Measurements from ENCODE around the gene WDR27. TPM values are rescaled to one million over a fixed set of nuclear protein-coding genes. Genes with fewer than 3 reads are reported as not detected.

Gene WDR27
- total RNA-seq, 2 donors from 2014 or later = 17.4 to 43.8 TPM

DNA sequence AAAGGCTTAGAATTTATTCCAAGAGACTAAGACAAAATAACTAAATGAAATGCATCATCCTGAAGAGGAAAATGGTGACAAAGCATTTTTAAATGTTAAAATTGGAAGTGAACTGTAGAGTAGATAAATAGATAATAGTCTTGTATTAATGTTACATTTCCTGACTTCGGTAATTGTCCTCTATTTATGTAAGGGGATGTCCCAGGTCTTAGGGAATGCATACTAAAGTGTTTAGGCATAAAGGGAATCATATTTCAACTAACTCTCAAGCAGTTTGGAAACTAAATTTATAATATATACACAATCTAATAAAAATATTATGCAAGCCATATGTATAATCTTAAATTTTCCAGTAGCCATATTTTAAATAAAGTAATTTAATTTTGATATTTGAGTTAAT, 159.3 kb downstream of the WDR27 start:
- DNase-seq = no peak
- no peaks in the 10 kb centered on the region for H3K27me3 ChIP-seq
- no peaks in the 10 kb centered on the region for H3K9me3 ChIP-seq
- no peak overlapping the region for H3K9ac ChIP-seq (ENCODE audit: low read depth in 2 of 2, low read length in 2 of 2)
- intact Hi-C loops (cut with DNase I) = no loop called here
- no peaks in the 10 kb centered on the region for H3K36me3 ChIP-seq
- H3K4me1 ChIP-seq = no peaks in the 10 kb centered on the region
- H3K4me3 ChIP-seq = no peak overlapping the region
- H3K27ac ChIP-seq = no peak overlapping the region
- TF ChIP-seq, protein P1, sequence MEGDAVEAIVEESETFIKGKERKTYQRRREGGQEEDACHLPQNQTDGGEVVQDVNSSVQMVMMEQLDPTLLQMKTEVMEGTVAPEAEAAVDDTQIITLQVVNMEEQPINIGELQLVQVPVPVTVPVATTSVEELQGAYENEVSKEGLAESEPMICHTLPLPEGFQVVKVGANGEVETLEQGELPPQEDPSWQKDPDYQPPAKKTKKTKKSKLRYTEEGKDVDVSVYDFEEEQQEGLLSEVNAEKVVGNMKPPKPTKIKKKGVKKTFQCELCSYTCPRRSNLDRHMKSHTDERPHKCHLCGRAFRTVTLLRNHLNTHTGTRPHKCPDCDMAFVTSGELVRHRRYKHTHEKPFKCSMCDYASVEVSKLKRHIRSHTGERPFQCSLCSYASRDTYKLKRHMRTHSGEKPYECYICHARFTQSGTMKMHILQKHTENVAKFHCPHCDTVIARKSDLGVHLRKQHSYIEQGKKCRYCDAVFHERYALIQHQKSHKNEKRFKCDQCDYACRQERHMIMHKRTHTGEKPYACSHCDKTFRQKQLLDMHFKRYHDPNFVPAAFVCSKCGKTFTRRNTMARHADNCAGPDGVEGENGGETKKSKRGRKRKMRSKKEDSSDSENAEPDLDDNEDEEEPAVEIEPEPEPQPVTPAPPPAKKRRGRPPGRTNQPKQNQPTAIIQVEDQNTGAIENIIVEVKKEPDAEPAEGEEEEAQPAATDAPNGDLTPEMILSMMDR (IDR thresholded peaks at IDR 0.05) = no peak

DNA sequence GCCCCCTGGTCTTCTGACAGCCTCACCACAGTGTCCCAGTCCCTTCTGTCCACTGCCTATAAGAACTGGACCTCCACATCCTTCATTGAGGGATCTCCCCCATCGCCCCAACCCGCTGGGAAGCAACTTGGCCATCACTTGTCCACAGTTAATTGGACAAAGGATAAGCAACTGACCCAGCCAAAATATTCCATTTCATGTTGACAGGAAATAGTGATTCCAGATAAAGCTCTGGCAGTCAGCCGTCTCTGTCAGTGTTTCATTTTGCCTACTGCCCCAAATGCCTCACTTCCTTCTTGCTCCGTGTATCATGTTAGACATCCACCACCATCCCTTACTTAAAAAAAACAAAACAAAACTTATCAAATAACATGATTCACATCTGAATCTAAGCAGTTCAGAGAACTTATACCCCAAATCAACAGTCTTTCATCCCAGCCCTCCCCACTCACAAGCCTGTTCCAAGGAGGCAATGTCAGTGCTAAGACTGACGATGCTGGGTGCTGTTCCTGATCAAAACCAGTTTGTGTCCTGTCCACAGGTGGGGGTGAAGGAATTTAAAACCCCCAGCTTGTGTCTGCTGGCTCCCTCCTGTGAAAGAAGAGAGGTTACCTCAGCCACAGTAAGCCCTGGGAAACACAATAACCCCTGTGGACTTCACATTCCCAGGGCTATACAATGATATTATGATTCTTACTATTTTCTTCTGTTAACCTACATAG, 162.5 kb downstream of the WDR27 start:
- Histone ChIP-seq H3K27ac (no peak overlapping the region), H3K4me1 (no peaks in the 10 kb centered on the region), H3K9me3 (peaks cover 5% of the 10 kb centered on the region), H3K4me3 (no peak overlapping the region), H3K9ac (ENCODE audit: low read depth in 2 of 2, low read length in 2 of 2) (no peak overlapping the region), H3K27me3 (no peaks in the 10 kb centered on the region), H3K36me3 (no peaks in the 10 kb centered on the region)
- TF ChIP-seq, protein P1 (IDR thresholded peaks at IDR 0.05) = no peak
- intact Hi-C loops (cut with DNase I) = no loop called here
- no peak for DNase-seq

DNA sequence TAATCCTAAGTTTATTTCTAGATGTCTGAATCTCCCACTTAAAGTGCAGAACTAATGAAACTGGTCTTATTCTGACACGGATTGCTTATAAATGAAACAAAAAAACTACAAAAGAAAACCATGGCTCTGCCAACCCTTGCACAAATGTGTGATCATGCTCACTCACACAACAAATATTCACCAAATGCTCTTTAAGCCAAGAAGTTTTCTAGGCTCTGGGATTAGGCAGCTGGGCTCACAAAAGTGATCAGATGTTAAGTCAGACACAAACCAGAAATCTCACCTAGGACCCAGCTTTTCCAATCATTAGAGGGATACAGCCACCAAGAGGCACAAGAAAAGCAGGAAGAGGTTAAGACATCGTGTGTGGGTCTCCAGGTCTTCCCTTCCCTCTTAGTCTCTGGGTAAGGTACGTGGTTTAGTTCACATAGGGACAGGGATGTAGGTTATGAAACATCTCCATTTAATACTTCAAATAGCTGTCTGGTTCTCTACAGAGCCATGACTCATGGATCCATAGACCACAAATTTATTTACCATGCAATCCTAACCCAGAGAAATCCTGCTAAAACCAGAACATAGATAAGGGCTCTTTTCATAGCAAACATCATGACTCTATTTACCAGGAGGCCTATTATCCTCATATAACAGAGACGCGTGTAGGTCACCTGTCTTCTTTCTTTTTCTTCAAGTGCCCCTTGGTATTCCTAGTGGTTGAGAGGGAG, 165.2 kb downstream of the WDR27 start:
- Histone ChIP-seq H3K36me3 (no peaks in the 10 kb centered on the region), H3K9me3 (peaks cover 5% of the 10 kb centered on the region), H3K27me3 (no peaks in the 10 kb centered on the region), H3K4me3 (no peak overlapping the region), H3K27ac (no peak overlapping the region), H3K4me1 (no peaks in the 10 kb centered on the region), H3K9ac (ENCODE audit: low read depth in 2 of 2, low read length in 2 of 2) (no peak overlapping the region)
- TF ChIP-seq, protein P1 (IDR thresholded peaks at IDR 0.05) = no peak
- intact Hi-C loops (cut with DNase I) = no loop called here
- no peak for DNase-seq

DNA sequence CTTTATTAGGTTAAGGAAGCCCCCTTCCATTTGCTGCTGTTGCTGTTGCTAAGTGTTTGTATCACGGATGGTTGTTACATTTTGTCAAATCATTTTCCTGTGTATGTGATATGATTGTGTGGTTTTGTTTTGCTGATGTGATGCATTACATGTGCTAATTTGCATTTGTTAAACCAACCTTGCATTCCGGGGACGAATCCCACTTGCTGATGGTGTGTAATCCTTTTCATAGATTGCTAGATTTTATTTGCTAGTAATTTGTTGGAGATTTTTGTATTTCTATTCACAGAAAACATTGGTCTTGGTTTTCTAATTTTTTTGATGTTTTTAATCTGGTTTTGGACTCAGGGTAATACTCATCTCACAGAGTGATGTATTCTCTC, 167.8 kb downstream of the WDR27 start:
- H3K9ac ChIP-seq (ENCODE audit: low read depth in 2 of 2, low read length in 2 of 2) = no peak overlapping the region
- DNase-seq = no peak

DNA sequence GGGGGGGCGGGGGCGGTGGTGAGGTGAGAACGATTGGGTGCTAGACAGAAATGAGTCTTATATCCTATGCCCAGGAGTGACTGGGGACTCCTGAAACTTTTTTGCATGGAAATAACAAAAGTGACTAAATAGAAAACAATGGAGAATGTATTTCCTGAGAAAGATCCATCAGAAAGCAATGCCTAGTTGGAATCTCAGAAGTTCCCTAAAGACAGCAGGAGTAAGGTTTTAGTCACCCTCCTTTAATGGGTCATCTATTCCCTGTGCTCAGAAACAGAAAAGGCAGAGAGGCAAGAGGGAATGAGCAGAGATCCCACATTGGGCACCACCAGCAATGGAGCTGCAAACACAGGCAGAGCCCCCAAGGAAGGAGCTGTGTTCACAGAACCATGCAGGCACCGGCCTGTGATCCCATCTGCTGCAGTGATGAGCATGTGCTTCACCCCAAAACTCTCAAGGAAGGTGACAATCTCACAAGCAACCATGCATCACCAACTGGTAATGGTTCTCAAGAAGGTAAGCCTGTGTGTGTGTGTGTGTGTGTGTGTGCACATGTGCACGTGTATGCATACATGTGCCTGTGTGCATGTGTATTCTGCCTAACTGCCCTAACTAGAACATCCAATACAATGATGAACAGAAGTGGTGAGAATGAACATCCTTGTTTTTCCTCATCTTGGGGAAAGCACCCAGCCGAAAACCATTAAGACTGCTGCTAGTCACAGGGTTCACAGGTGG, 168.4 kb downstream of the WDR27 start:
- intact Hi-C loops (cut with DNase I) = no loop called here
- TF ChIP-seq, protein P1 (IDR thresholded peaks at IDR 0.05) = no peak
- Histone ChIP-seq H3K27me3 (no peaks in the 10 kb centered on the region), H3K4me3 (no peak overlapping the region), H3K9ac (ENCODE audit: low read depth in 2 of 2, low read length in 2 of 2) (no peak overlapping the region), H3K36me3 (no peaks in the 10 kb centered on the region), H3K27ac (no peak overlapping the region), H3K9me3 (peaks cover 5% of the 10 kb centered on the region), H3K4me1 (no peaks in the 10 kb centered on the region)
- no peak for DNase-seq

More for the DNA sequence above, 167.8 kb downstream of the WDR27 start:
- Histone ChIP-seq H3K4me1 (no peaks in the 10 kb centered on the region), H3K4me3 (no peak overlapping the region), H3K36me3 (no peaks in the 10 kb centered on the region), H3K27me3 (no peaks in the 10 kb centered on the region), H3K9me3 (peaks cover 5% of the 10 kb centered on the region), H3K27ac (no peak overlapping the region)
- TF ChIP-seq, protein P1 (IDR thresholded peaks at IDR 0.05) = no peak
- intact Hi-C loops (cut with DNase I) = no loop called here
